Urinary bladder (tissue), 4 donors: ENCODE measurements around the gene SLC4A3. TPM values are rescaled to one million over a fixed set of nuclear protein-coding genes. Genes with fewer than 3 reads are reported as not detected.

Experiments used
- DNase-seq: peaks from one replicate; pipeline ENCODE4 v3.0.0-alpha.2; 2015; ENCODE audit errors: extremely low spot score
- H3K27ac ChIP-seq: one replicate; pipeline ENCODE4 v1.5.1; 2013; ENCODE audit warnings: low read depth, mild to moderate bottlenecking, moderate library complexity
- H3K36me3 ChIP-seq: one replicate; pipeline ENCODE4 v1.6.1; 2013; ENCODE audit warnings: mild to moderate bottlenecking, moderate library complexity; ENCODE audit not compliant: insufficient read depth
- H3K4me1 ChIP-seq: one replicate; pipeline ENCODE4 v1.6.1; 2013; ENCODE audit warnings: mild to moderate bottlenecking, moderate library complexity; ENCODE audit not compliant: insufficient read depth
- H3K4me3 ChIP-seq: one replicate; pipeline ENCODE4 v1.5.1; 2013; ENCODE audit warnings: low read depth, low read length
- WGBS: extraction: QIAGEN DNeasy Blood & Tissue Kit; methylation state at CpG from one replicate; pipeline ENCODE4 v1.1.7; 2013; 5-methylcytosine and 5-hydroxymethylcytosine counted together
- polyA plus RNA-seq: library from polyadenylated mRNA; stranded (reverse); fragments of 200-250 nt; gene quantifications from one replicate; pipeline ENCODE4 v1.2.3, GENCODE V29; 2013
- total RNA-seq: library from RNA; depleted of rRNA; stranded (reverse); fragments of >200 nt; gene quantifications from one replicate; pipeline ENCODE4 v1.2.3, GENCODE V29; 2014
- donor health status: healthy with polysubstance abuse.
- donor health status: healthy.

The SLC4A3 gene
- total and polyA plus RNA-seq, 2 donors: 1.3 to 2.6 TPM

DNA sequence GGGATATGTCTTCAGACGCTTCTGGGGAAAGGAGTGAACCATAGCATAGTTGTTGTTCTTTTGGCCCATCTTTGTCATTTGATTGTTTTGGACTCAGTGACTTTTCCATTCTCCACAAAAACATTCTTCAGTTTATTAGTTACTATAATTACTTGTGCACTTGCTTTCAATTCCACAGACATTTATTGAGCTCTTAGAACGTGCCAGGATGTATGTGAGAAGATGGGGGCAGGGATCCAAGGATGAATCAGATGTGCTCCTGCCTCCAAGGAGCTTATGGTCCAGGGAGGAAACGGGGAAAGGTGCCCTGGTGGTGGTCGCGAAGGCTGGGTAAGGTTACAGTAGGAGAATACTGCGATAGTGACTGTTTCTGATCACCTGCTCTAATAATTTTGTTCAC is 6.9 kb upstream of the SLC4A3 start:
- Histone ChIP-seq H3K4me1 (no peaks in the 10 kb centered on the region), H3K36me3 (peaks cover 3% of the 10 kb centered on the region), H3K27ac (no peak overlapping the region), H3K4me3 (no peak overlapping the region)
- no peak for DNase-seq
- WGBS: 77% methylated on average over 6 of the region's 6 CpGs

DNA sequence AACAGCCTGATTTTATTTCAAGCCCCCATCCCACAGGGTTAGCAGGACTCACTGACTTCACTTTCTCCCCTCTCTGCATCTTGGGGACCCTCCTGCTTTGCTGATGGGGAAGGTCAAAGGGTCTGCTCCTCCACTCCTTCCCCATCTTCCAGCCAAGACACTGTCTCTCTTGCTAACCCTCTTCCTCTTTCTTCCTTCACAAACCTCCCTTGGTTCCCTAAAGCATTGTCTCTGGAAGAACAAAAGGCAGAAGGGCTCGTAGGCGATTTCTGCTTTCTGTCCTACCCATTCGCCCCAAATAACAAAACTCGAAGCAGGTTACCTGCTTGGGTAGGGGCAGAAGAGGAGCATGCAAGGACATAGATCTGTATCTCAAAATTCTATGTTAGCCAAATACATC is 5.5 kb upstream of the SLC4A3 start:
- no peak for DNase-seq
- Histone ChIP-seq H3K36me3 (no peaks in the 10 kb centered on the region), H3K27ac (no peak overlapping the region), H3K4me3 (no peak overlapping the region), H3K4me1 (no peaks in the 10 kb centered on the region)
- 83% methylated on average over 4 of the region's 4 CpGs for WGBS

GRCh38 chr2:219622472-219622871 is 5.0 kb upstream of the SLC4A3 start:
- no peak for DNase-seq
- H3K4me1 ChIP-seq: no peaks in the 10 kb centered on the region
- H3K4me3 ChIP-seq: no peak overlapping the region
- WGBS: 92% methylated on average over 2 of the region's 2 CpGs
- no peaks in the 10 kb centered on the region for H3K36me3 ChIP-seq
- no peak overlapping the region for H3K27ac ChIP-seq

DNA sequence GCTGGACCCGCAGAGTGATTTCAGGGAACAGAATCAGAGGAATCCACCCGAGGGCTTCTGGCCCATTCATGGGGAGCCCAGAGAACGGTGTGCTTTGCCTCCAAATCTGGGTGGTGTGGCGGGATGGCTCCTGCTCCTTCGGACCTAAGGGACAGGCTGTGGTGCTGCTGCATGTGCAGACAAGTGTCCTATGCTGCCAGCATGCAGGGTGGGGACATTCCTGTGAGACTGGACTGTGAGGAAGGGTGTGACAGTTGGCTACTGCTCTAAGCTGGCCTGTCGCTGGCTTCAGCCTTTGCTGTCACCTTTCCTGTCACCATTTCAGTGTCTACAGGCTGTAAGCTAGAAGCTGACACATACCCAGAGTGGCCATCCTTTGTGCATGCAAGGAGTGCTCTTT is 2.9 kb upstream of the SLC4A3 start:
- H3K36me3 ChIP-seq: no peaks in the 10 kb centered on the region
- H3K4me3 ChIP-seq: no peak overlapping the region
- WGBS: 80% methylated on average over 6 of the region's 6 CpGs
- no peak for DNase-seq
- H3K4me1 ChIP-seq: no peaks in the 10 kb centered on the region
- H3K27ac ChIP-seq: no peak overlapping the region

- H3K4me3 ChIP-seq: no peak overlapping the region
- no peak overlapping the region for H3K27ac ChIP-seq
- DNase-seq: no peak
- no peaks in the 10 kb centered on the region for H3K36me3 ChIP-seq
- WGBS: 94% methylated on average over 5 of the region's 5 CpGs
- H3K4me1 ChIP-seq: no peaks in the 10 kb centered on the region
These were observed 2.3 kb upstream of the SLC4A3 start for GRCh38 chr2:219625179-219625578.

GRCh38 chr2:219626540-219626939 is 890 bp upstream of the SLC4A3 start:
- no peak for DNase-seq
- Histone ChIP-seq H3K4me1 (no peaks in the 10 kb centered on the region), H3K27ac (no peak overlapping the region), H3K36me3 (no peaks in the 10 kb centered on the region), H3K4me3 (no peak overlapping the region)
- WGBS: 79% methylated on average over 8 of the region's 8 CpGs

- no peaks in the 10 kb centered on the region for H3K4me1 ChIP-seq
- no peaks in the 10 kb centered on the region for H3K36me3 ChIP-seq
- no peak for DNase-seq
- WGBS: 83% methylated on average over 26 of the region's 26 CpGs
- H3K4me3 ChIP-seq: no peak overlapping the region
- H3K27ac ChIP-seq: no peak overlapping the region
These were observed 980 bp downstream of the SLC4A3 start for GRCh38 chr2:219628235-219628985.

DNA sequence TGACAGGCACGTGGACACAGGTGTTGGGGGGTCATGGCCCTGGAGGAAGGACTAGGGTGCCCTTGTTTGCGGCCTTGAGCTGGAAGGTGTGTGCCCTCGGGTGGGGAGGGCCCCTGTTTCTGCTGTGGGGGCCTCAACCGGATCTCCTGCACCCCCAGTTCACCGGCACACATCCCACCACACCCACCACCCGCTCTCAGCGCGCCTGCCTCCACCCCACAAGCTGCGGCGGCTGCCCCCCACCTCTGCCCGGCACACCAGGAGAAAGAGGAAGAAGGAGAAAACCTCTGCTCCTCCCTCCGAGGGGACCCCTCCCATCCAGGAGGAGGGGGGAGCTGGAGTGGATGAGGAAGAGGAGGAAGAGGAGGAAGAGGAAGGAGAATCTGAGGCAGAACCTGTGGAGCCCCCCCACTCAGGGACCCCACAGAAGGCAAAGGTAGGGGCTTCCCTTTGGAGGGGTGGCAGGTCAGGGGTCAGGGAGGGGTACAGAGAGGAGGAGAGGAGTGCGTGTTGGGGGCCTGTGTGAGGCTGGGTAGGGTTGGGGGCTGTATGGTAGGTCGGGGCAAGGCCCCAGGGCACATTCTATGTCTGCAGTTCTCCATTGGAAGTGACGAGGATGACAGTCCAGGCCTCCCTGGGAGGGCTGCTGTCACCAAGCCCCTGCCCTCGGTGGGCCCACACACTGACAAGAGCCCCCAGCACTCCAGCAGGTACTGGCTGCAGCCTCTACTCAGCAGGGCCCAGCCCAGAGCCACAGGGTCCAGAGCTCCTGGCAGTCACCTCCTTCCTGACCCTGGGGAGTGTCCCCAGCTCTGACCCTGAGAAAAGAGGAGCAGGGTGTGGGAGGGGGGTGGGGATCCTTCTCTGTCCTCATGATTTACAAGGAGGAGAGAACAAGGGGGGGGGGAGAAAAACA is 1.8 kb downstream of the SLC4A3 start:
- DNase-seq: no peak
- Histone ChIP-seq H3K4me1 (no peaks in the 10 kb centered on the region), H3K36me3 (no peaks in the 10 kb centered on the region), H3K27ac (no peak overlapping the region), H3K4me3 (no peak overlapping the region)
- WGBS: 80% methylated on average over 16 of the region's 16 CpGs

GRCh38 chr2:219629976-219630695 is 2.7 kb downstream of the SLC4A3 start:
- no peak overlapping the region for H3K27ac ChIP-seq
- H3K4me1 ChIP-seq: no peaks in the 10 kb centered on the region
- H3K4me3 ChIP-seq: no peak overlapping the region
- no peak for DNase-seq
- WGBS: 88% methylated on average over 20 of the region's 20 CpGs
- no peaks in the 10 kb centered on the region for H3K36me3 ChIP-seq

- H3K4me3 ChIP-seq: no peak overlapping the region
- DNase-seq: no peak
- no peaks in the 10 kb centered on the region for H3K36me3 ChIP-seq
- no peak overlapping the region for H3K27ac ChIP-seq
- no peaks in the 10 kb centered on the region for H3K4me1 ChIP-seq
- 85% methylated on average over 17 of the region's 17 CpGs for WGBS
These were observed 3.5 kb downstream of the SLC4A3 start for GRCh38 chr2:219630770-219631405.

DNA sequence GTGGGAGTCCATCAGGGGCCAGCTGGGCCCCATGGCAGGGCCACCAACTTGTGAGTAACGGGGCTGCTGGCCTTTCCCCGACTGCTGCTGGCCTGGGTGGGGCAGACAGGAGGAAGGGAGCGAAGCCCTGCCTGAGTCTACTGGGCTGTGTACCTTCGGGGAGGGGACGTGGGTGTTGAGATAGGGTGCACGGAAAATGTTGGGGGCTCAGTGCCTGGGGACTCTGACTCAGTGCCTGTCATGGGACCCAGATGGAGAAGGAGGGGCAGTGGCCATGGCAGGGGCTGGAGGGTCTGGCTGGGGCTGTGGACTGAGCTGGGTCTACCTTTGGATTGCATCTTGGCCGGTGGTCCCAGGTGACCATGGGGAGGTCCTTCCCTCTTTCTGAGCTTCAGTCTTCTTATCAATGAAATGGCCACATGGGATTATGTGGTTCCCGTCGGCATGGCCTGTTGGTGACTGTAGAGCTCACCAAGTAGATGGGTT is 4.0 kb downstream of the SLC4A3 start:
- no peaks in the 10 kb centered on the region for H3K36me3 ChIP-seq
- no peak overlapping the region for H3K4me3 ChIP-seq
- no peak overlapping the region for H3K27ac ChIP-seq
- H3K4me1 ChIP-seq: no peaks in the 10 kb centered on the region
- 89% methylated on average over 9 of the region's 9 CpGs for WGBS
- DNase-seq: no peak

DNA sequence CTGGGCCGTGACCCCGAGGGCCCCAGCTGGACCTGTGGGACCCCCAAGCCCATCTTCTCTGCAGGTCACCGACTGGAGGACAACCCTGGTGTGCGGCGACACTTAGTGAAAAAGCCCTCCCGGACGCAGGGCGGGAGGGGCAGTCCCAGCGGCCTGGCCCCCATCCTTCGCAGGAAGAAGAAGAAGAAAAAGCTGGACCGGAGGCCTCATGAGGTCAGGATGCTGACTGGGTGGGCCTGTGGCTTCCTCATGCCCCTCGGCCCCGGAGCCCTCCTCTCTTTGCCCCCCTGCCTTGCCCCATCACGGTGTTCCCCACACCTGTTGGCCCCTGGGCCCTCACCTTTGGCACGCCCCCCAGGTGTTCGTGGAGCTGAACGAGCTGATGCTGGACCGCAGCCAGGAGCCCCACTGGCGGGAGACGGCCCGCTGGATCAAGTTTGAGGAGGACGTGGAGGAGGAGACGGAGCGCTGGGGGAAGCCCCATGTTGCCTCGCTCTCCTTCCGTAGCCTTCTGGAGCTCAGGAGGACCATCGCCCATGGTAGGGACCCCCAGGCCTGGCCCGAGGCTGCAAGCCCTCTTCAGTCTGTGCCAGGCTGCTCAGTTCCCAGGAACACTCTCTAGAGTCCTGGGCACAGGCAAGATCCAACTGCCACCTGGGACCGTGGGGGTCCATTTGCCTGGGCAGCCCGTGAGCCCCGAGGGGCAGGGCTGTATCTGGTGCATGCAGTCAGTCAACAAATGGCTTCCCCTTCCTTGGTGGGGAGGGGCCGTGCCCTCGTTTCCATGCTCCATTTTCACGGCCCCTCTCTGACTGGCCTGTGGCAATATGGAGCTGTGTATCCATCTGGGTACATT is 4.7 kb downstream of the SLC4A3 start:
- Histone ChIP-seq H3K4me3 (no peak overlapping the region), H3K27ac (no peak overlapping the region), H3K36me3 (no peaks in the 10 kb centered on the region), H3K4me1 (no peaks in the 10 kb centered on the region)
- no peak for DNase-seq
- WGBS: 89% methylated on average over 34 of the region's 34 CpGs
